ENCODE data around the gene PLIN4.

DNA sequence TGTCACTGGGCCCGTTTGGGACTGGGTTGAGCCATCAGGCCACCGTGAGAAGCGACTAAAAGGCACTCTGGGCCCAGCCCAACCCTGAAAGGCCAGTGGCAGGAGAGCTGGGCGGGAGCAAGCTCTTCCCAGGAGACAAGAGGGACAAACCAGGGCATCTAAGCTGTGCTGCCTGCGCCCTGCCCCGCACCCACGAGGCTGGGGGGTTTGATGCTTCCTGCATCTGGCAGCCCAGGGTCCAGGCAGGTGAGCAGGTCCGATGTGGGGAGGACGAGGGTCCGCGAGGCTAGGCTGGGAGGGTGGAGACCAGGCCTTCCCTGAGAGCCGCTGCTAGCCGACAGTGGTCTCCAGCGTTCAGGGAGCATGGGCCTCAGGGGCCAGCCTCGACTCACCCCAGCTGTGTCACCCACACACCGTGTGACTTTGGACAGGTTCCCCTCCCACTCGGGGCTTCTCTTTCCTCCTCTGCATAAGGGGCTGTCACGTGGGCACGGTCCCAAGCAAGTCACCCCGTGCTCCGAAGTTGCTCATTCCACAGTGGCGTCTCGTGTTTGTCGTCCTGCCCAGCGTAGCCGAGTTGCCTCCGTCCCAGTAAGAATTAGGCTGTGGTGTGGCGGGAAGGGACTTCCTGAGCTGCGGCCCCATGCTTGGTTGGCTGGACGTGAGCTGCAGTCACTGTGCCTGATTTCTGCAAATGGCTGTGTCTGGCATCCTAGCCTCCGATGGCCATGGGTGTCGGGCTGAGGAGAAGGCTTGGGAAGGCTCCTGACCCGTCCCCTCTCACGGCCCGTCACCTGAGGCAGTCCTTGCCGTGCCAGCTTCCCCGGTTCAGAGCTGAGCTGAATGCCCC, 15.8 kb downstream of the PLIN4 start:
- TF ChIP-seq, protein P1, sequence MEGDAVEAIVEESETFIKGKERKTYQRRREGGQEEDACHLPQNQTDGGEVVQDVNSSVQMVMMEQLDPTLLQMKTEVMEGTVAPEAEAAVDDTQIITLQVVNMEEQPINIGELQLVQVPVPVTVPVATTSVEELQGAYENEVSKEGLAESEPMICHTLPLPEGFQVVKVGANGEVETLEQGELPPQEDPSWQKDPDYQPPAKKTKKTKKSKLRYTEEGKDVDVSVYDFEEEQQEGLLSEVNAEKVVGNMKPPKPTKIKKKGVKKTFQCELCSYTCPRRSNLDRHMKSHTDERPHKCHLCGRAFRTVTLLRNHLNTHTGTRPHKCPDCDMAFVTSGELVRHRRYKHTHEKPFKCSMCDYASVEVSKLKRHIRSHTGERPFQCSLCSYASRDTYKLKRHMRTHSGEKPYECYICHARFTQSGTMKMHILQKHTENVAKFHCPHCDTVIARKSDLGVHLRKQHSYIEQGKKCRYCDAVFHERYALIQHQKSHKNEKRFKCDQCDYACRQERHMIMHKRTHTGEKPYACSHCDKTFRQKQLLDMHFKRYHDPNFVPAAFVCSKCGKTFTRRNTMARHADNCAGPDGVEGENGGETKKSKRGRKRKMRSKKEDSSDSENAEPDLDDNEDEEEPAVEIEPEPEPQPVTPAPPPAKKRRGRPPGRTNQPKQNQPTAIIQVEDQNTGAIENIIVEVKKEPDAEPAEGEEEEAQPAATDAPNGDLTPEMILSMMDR (conservative IDR thresholded peaks at IDR 0.05 in 1 of 2, IDR thresholded peaks at IDR 0.05 in 1 of 2; ENCODE audit: low read depth in 1 of 2, low read length in 2 of 2), result no peak
- no peak for TF ChIP-seq EZH2 (IDR thresholded peaks at IDR 0.05; ENCODE audit: low read length, missing control alignments)
